BLaER1 (cell line): ENCODE results near the gene EGR4.

Source experiments
- H3K27ac ChIP-seq: shearing (Covaris generic); formaldehyde crosslinking; 2 replicates; pipeline ENCODE4 v1.8.1; 2022
- H3K27me3 ChIP-seq: shearing (Covaris generic); formaldehyde crosslinking; 2 replicates; pipeline ENCODE4 v1.8.1; 2022
- H3K36me3 ChIP-seq: shearing (Covaris generic); formaldehyde crosslinking; 2 replicates; pipeline ENCODE4 v1.8.1; 2022
- H3K4me1 ChIP-seq: shearing (Covaris generic); formaldehyde crosslinking; 2 replicates; pipeline ENCODE4 v1.8.1; 2022
- H3K4me2 ChIP-seq: shearing (Covaris generic); formaldehyde crosslinking; 2 replicates; pipeline ENCODE4 v1.8.1; 2022
- H3K4me3 ChIP-seq: shearing (Covaris generic); formaldehyde crosslinking; 2 replicates; pipeline ENCODE4 v1.8.1; 2022
- H3K9ac ChIP-seq: shearing (Covaris generic); formaldehyde crosslinking; 2 replicates; pipeline ENCODE4 v1.8.1; 2022
- H3K9me3 ChIP-seq: shearing (Covaris generic); formaldehyde crosslinking; 2 replicates; pipeline ENCODE4 v1.8.1; 2022
- H4K20me1 ChIP-seq: shearing (Covaris generic); formaldehyde crosslinking; 2 replicates; pipeline ENCODE4 v1.8.1; 2022
- Cebpa-rat ChIP-seq: shearing (Covaris generic); IDR thresholded peaks from 2 replicates; pipeline ENCODE4 v1.8.1; 2022

EGR4 gene

DNA sequence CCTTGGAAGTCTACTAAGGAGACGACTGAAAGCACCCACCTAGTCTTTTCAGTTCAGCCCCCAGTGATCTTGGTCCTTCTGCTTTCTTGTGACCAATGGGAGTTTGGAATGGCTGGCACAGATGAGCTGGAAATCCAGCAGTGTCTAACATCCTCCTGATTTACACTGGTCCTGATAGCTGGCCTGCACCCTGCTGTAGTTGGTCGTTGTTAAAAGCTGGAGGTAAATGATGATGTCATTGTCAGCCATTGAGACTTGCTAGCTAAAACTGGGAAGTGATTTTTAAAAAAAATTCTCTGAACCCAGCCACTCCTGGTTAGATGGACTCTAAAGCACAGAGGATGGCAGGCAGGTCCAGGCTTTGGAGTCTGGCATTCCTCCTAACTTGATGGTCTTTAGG is 39.9 kb downstream of the EGR4 start:
- no peak overlapping the region for H3K4me2 ChIP-seq
- no peak overlapping the region for H3K4me3 ChIP-seq
- no peak for TF ChIP-seq Cebpa-rat
- H3K27ac ChIP-seq, result no peak overlapping the region
- no peaks in the 10 kb centered on the region for H3K27me3 ChIP-seq
- H3K9ac ChIP-seq, result no peak overlapping the region
- H4K20me1 ChIP-seq, result peaks cover 98% of the 10 kb centered on the region
- H3K9me3 ChIP-seq, result no peaks in the 10 kb centered on the region
- peaks cover 100% of the 10 kb centered on the region for H3K36me3 ChIP-seq
- H3K4me1 ChIP-seq, result peaks cover 20% of the 10 kb centered on the region

DNA sequence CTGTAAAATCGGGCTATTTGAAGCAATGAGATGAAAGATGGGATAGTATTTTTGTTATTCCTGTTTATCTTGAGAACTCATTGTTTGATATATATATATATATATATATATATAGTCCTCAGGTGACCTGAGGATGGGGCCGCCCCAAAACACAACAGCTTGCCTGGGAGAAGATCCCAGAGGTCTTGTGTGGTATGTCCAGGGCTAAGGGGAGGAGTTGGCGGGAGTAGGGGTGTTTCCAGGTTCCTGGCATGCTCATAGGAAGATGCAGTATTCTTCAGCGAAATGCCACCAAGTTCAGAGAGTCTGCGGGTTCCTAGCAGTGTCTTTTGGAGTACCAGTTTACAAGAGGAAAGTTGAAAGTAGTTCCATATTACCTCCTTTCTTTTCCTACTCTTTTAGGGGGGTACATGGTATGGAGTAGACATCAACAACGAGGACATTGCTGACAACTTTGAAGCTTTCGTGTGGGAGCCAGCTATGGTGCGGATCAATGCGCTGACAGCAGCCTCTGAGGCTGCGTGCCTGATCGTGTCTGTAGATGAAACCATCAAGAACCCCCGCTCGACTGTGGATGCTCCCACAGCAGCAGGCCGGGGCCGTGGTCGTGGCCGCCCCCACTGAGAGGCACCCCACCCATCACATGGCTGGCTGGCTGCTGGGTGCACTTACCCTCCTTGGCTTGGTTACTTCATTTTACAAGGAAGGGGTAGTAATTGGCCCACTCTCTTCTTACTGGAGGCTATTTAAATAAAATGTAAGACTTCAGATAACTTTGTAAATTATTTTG is 40.9 kb downstream of the EGR4 start:
- Histone ChIP-seq H3K27me3 (no peaks in the 10 kb centered on the region), H4K20me1 (peaks cover 98% of the 10 kb centered on the region), H3K9ac (no peak overlapping the region), H3K27ac (no peak overlapping the region), H3K4me3 (no peak overlapping the region), H3K9me3 (no peaks in the 10 kb centered on the region), H3K36me3 (peaks cover 100% of the 10 kb centered on the region), H3K4me2 (no peak overlapping the region), H3K4me1 (peaks cover 11% of the 10 kb centered on the region)
- TF ChIP-seq Cebpa-rat, result no peak

DNA sequence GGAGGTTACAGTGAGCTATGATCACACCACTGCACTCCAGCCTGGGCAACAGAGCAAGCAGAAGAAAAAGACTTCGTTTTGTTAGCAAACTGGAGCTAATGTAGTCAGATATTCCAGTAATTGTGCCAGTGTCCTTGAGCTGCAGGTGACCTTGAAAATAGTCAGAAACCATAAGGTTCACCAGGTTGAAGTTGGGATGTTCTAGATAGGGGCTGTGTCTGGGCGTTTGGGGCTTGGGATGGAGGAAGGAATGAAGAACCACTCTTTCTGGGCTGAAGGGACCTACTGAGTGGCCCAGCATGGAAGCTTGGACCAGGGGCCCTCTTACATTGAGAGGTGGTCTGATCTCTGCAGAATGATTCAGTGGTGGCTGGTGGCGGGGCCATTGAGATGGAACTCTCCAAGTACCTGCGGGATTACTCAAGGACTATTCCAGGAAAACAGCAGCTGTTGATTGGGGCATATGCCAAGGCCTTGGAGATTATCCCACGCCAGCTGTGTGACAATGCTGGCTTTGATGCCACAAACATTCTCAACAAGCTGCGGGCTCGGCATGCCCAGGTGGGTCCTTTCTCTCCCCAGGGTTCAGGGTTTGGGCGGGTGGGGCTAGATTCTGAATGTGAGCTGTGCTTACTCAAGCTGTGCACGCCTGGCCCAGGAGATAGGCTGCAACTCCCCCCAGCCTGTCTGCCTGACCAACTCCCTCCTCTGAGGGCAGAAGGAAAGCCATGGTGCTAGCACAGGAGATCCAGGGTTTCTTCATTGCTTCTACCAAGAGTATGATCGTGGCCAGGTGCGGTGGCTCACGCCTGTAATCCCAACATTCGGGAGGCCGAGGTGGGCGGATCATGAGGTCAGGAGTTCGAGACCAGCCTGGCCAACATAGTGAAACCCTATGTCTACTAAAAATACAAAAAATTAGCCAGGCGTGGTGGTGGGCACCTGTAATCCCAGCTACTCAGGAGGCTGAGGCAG is 42.2 kb downstream of the EGR4 start:
- H3K9ac ChIP-seq, result no peak overlapping the region
- peaks cover 98% of the 10 kb centered on the region for H4K20me1 ChIP-seq
- H3K27ac ChIP-seq, result no peak overlapping the region
- H3K36me3 ChIP-seq, result peaks cover 100% of the 10 kb centered on the region
- H3K27me3 ChIP-seq, result no peaks in the 10 kb centered on the region
- TF ChIP-seq Cebpa-rat, result no peak
- no peak overlapping the region for H3K4me3 ChIP-seq
- H3K4me1 ChIP-seq, result peaks cover 11% of the 10 kb centered on the region
- no peaks in the 10 kb centered on the region for H3K9me3 ChIP-seq
- no peak overlapping the region for H3K4me2 ChIP-seq

DNA sequence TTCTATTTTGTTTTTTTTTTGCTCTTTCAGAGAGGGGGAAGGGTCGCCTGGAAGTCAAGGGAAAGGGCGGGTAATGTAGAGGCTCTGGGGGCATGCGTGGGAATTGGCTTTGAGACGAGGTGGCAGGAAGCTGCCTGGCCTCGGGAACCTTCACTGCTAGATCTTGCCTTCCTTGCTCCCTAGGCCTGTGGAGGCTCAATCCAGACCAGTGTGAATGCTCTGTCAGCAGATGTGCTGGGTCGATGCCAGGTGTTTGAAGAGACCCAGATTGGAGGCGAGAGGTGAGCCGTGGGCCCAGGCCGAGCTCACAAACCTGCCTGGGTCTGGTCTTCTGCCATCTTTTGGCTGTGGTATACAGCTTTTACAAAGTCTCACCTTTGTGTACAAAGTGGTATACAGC is 43.7 kb downstream of the EGR4 start:
- Histone ChIP-seq H3K4me3 (no peak overlapping the region), H3K9ac (no peak overlapping the region), H3K4me2 (no peak overlapping the region), H3K36me3 (peaks cover 100% of the 10 kb centered on the region), H3K9me3 (no peaks in the 10 kb centered on the region), H3K27ac (no peak overlapping the region), H4K20me1 (peaks cover 98% of the 10 kb centered on the region), H3K27me3 (no peaks in the 10 kb centered on the region), H3K4me1 (peaks cover 1% of the 10 kb centered on the region; the same call in 1 of the 2 replicates)
- no peak for TF ChIP-seq Cebpa-rat

DNA sequence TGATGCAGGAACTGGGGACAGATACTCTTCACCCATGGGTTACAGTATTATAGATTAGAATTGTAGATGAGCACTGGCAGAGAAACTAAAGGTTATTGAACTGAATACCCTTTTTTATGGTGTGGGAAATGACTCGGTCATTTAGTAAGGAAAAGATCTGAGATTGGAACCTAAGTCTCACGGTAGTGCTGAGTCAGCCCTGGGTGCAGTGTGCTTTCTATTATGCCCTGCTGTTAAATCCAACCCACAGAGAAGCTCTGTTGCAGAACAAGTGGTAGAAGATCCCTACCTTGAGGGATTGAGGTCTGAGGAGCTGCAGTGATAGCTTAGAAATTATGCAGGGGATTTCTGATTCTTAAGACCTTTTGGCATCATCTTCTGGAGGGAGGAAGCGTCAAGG is 46.5 kb downstream of the EGR4 start:
- Histone ChIP-seq H3K9ac (no peak overlapping the region), H3K9me3 (no peaks in the 10 kb centered on the region), H3K4me3 (no peak overlapping the region), H3K27me3 (no peaks in the 10 kb centered on the region), H3K27ac (no peak overlapping the region), H3K4me2 (no peak overlapping the region), H3K4me1 (no peaks in the 10 kb centered on the region), H3K36me3 (peaks cover 100% of the 10 kb centered on the region), H4K20me1 (peaks cover 98% of the 10 kb centered on the region)
- TF ChIP-seq Cebpa-rat, result no peak

DNA sequence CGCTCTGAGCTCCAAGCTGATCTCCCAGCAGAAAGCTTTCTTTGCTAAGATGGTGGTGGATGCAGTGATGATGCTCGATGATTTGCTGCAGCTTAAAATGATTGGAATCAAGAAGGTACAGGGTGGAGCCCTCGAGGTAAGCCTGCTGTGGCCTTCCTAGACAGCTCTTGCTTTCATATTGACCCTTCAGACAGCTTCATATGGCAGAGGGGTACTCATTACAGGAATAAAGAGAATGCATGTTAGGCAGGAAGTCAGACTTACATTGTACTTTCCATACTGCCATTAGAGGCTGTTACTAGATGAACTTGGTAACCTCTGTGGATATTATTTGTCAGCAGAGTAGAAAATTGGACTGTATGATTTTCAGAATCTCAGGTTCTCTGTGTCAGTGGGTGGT is 48.8 kb downstream of the EGR4 start:
- no peak for TF ChIP-seq Cebpa-rat
- Histone ChIP-seq H3K36me3 (peaks cover 100% of the 10 kb centered on the region), H3K27ac (no peak overlapping the region)

DNA sequence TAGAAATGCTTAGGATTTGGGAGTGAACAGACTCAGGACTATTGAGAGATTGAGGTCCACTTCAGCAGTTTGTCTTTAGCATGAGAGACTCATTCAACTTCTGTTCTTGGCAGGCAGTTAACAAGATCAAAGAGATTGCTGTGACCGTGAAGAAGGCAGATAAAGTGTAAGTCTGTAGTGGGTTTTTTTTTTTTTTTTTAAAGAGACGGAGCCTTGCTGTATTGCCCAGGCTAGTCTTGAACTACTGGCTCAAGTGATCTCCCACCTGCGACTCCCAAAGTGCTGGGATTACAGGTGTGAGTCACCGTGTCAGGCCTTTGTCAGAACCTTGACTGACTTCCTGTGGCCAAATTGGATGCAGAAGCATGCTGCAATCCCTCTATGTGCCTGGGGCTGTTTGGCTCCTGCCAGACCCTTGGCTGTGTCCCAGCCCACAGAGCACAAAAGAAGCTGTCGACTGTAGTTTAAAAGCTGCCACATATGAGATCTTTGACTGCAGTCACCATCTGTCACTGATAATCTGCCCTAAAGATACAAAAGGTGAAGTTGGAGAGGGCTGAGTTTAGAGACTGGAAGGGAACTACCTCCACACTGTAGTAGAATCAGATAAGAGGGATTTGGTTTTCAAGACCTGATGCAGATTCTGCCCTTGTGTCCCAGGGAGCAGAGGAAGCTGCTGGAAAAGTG is 49.3 kb downstream of the EGR4 start:
- Histone ChIP-seq H3K27ac (no peak overlapping the region), H3K36me3 (peaks cover 100% of the 10 kb centered on the region)
- TF ChIP-seq Cebpa-rat, result no peak

More for the DNA sequence above, 48.8 kb downstream of the EGR4 start:
- Histone ChIP-seq H3K9me3 (no peaks in the 10 kb centered on the region), H3K4me3 (no peak overlapping the region), H3K9ac (no peak overlapping the region), H3K4me2 (no peak overlapping the region), H3K4me1 (no peaks in the 10 kb centered on the region), H3K27me3 (no peaks in the 10 kb centered on the region), H4K20me1 (peaks cover 100% of the 10 kb centered on the region)

More for the DNA sequence above, 49.3 kb downstream of the EGR4 start:
- no peak overlapping the region for H3K9ac ChIP-seq
- H3K4me3 ChIP-seq, result no peak overlapping the region
- H4K20me1 ChIP-seq, result peaks cover 100% of the 10 kb centered on the region
- H3K4me1 ChIP-seq, result peaks cover 2% of the 10 kb centered on the region; the same call in 1 of the 2 replicates
- no peak overlapping the region for H3K4me2 ChIP-seq
- H3K9me3 ChIP-seq, result no peaks in the 10 kb centered on the region
- no peaks in the 10 kb centered on the region for H3K27me3 ChIP-seq
